GM19468 (cell line): ENCODE data around the gene CCDC60.
"Not testable (repeated sequence)": the region's sequence is repeated elsewhere in the genome, so short reads cannot be mapped to it uniquely, and the experiment has no call there.

Experiments
- ATAC-seq: cut with Tn5 transposase; IDR thresholded peaks from one replicate; pipeline ENCODE4 v1.9.1; 2021; ENCODE audit warnings: mild to moderate bottlenecking, moderate library complexity, moderate number of reproducible peaks; ENCODE audit not compliant: unreplicated experiment; ENCODE audit errors: extremely low read depth

CCDC60 gene

GRCh38 chr12:119328111-119328510, 6.4 kb upstream of the CCDC60 start:
- ATAC-seq: no peak

- no peak for ATAC-seq
Measured at GRCh38 chr12:119338593-119339363, 4.2 kb downstream of the CCDC60 start.

GRCh38 chr12:119340578-119340977, 6.0 kb downstream of the CCDC60 start:
- no peak for ATAC-seq

- no peak for ATAC-seq
Measured at GRCh38 chr12:119341020-119341419, 6.5 kb downstream of the CCDC60 start.

- ATAC-seq: no peak
Measured at GRCh38 chr12:119341988-119342387, 7.5 kb downstream of the CCDC60 start.

GRCh38 chr12:119343130-119343529, 8.6 kb downstream of the CCDC60 start:
- ATAC-seq: no peak

- no peak for ATAC-seq
Measured at GRCh38 chr12:119354172-119354571, 19.6 kb downstream of the CCDC60 start.

- ATAC-seq: not testable (repeated sequence)
Measured at GRCh38 chr12:119360366-119360765, 25.8 kb downstream of the CCDC60 start.

GRCh38 chr12:119363037-119363436, 28.5 kb downstream of the CCDC60 start:
- ATAC-seq: no peak

- ATAC-seq: no peak
Measured at GRCh38 chr12:119363490-119363889, 29.0 kb downstream of the CCDC60 start.

- no peak for ATAC-seq
Measured at GRCh38 chr12:119365451-119365850, 30.9 kb downstream of the CCDC60 start.

GRCh38 chr12:119366007-119366406, 31.5 kb downstream of the CCDC60 start:
- ATAC-seq: no peak

- no peak for ATAC-seq
Measured at GRCh38 chr12:119369161-119369560, 34.6 kb downstream of the CCDC60 start.

GRCh38 chr12:119369907-119370546, 35.5 kb downstream of the CCDC60 start:
- ATAC-seq: no peak

GRCh38 chr12:119372540-119372939, 38.0 kb downstream of the CCDC60 start:
- no peak for ATAC-seq

- ATAC-seq: no peak
Measured at GRCh38 chr12:119373001-119373400, 38.5 kb downstream of the CCDC60 start.

- ATAC-seq: no peak
Measured at GRCh38 chr12:119373666-119374065, 39.1 kb downstream of the CCDC60 start.

GRCh38 chr12:119374635-119375034, 40.1 kb downstream of the CCDC60 start:
- no peak for ATAC-seq

- no peak for ATAC-seq
Measured at GRCh38 chr12:119375075-119375882, 40.8 kb downstream of the CCDC60 start.

GRCh38 chr12:119375883-119376190, 41.3 kb downstream of the CCDC60 start:
- no peak for ATAC-seq

- no peak for ATAC-seq
Measured at GRCh38 chr12:119378903-119379302, 44.4 kb downstream of the CCDC60 start.
